SU-DHL-6 (cell line): ENCODE data around the gene NOX3.

Source experiments
- H2AFZ ChIP-seq: fragments of 200-600 bp; sonication (generic); 2 replicates; pipeline ENCODE4 v1.6.1; 2014; ENCODE audit warnings: low read depth, mild to moderate bottlenecking, moderate library complexity, mixed read lengths, antibody characterized with exemption, low read length; ENCODE audit not compliant: severe bottlenecking
- H3F3A ChIP-seq: fragments of 200-600 bp; shearing (Covaris generic); 2 replicates; pipeline ENCODE4 v1.6.0; 2016; ENCODE audit warnings: antibody characterized with exemption, mild to moderate bottlenecking; ENCODE audit not compliant: insufficient read depth
- H3K27ac ChIP-seq: fragments of 200-600 bp; sonication (generic); 2 replicates; pipeline ENCODE4 v1.5.1; 2016; ENCODE audit warnings: low read depth, mild to moderate bottlenecking, low read length, moderate library complexity, mixed read lengths
- H3K27me3 ChIP-seq: fragments of 200-600 bp; sonication (generic), shearing (Covaris generic); 2 replicates; pipeline ENCODE4 v1.6.0; 2014; ENCODE audit warnings: mild to moderate bottlenecking, low read length
- H3K36me3 ChIP-seq: fragments of 200-600 bp; sonication (generic); 2 replicates; pipeline ENCODE4 v1.6.1; 2014; ENCODE audit warnings: mild to moderate bottlenecking, low read length, mixed read lengths
- H3K4me2 ChIP-seq: fragments of 300-600, 200-600 bp; shearing (Covaris generic), sonication (generic); 2 replicates; pipeline ENCODE4 v1.6.0; 2014; ENCODE audit warnings: low read length, low read depth, mild to moderate bottlenecking; ENCODE audit not compliant: poor library complexity, severe bottlenecking
- H3K4me3 ChIP-seq: fragments of 200-600 bp; sonication (generic); 2 replicates; pipeline ENCODE4 v1.5.1; 2014; ENCODE audit warnings: antibody characterized with exemption, low read length, mild to moderate bottlenecking, mixed read lengths; ENCODE audit not compliant: insufficient read depth, poor library complexity, severe bottlenecking
- H3K79me2 ChIP-seq: fragments of 200-600 bp; sonication (generic); 2 replicates; pipeline ENCODE4 v1.6.1; 2014; ENCODE audit warnings: mild to moderate bottlenecking, low read length, moderate library complexity; ENCODE audit not compliant: insufficient read depth
- H3K9ac ChIP-seq: fragments of 200-600 bp; sonication (generic); 2 replicates; pipeline ENCODE4 v1.7.0; 2014; ENCODE audit warnings: mild to moderate bottlenecking, low read length
- H3K9me2 ChIP-seq: fragments of 200-600 bp; sonication (generic); replicated peaks from 2 replicates; pipeline ENCODE4 v1.6.1; 2014; ENCODE audit warnings: low read length; ENCODE audit not compliant: insufficient read depth
- H3K9me3 ChIP-seq: fragments of 200-600 bp; sonication (generic); 2 replicates; pipeline ENCODE4 v1.6.1; 2014; ENCODE audit warnings: low read length, mixed read lengths; ENCODE audit not compliant: insufficient read depth
- H4K20me1 ChIP-seq: fragments of 200-600 bp; sonication (generic); 2 replicates; pipeline ENCODE4 v1.6.1; 2014; ENCODE audit warnings: low read depth, mild to moderate bottlenecking, antibody characterized with exemption, low read length, moderate library complexity, mixed read lengths
- CTCF ChIP-seq: fragments of 200-600 bp; sonication (generic); IDR thresholded peaks from one replicate; pipeline ENCODE4 v1.5.1; 2017; ENCODE audit warnings: antibody characterized with exemption, mild to moderate bottlenecking, low read length, moderate library complexity; ENCODE audit not compliant: insufficient read depth, poor library complexity, severe bottlenecking
- EZH2phosphoT487 ChIP-seq: fragments of 200-600 bp; sonication (generic), shearing (Covaris generic); conservative IDR thresholded peaks from 2 replicates; pipeline ENCODE4 v1.6.1; 2018; ENCODE audit warnings: mild to moderate bottlenecking, antibody characterized with exemption, low read length, moderate library complexity, mixed read lengths

NOX3 gene

GRCh38 chr6:155432293-155432692 is 23.3 kb downstream of the NOX3 start:
- Histone ChIP-seq H3K27ac (no peak overlapping the region), H3K36me3 (no peaks in the 10 kb centered on the region), H3K9ac (no peak overlapping the region), H4K20me1 (no peaks in the 10 kb centered on the region), H3K27me3 (no peaks in the 10 kb centered on the region), H3K9me2 (no peaks in the 10 kb centered on the region), H3K79me2 (no peaks in the 10 kb centered on the region), H2AFZ (no peak overlapping the region), H3K4me2 (no peak overlapping the region), H3K4me3 (no peak overlapping the region), H3F3A (no peaks in the 10 kb centered on the region), H3K9me3 (no peaks in the 10 kb centered on the region)
- TF ChIP-seq EZH2phosphoT487 = no peak
- no peak for TF ChIP-seq CTCF

GRCh38 chr6:155429321-155429893 is 26.2 kb downstream of the NOX3 start:
- Histone ChIP-seq H3K4me3 (no peak overlapping the region), H3K4me2 (no peak overlapping the region), H3K9ac (no peak overlapping the region), H4K20me1 (no peaks in the 10 kb centered on the region), H2AFZ (no peak overlapping the region), H3K27ac (no peak overlapping the region), H3K79me2 (no peaks in the 10 kb centered on the region), H3K36me3 (no peaks in the 10 kb centered on the region), H3K27me3 (no peaks in the 10 kb centered on the region), H3K9me2 (no peaks in the 10 kb centered on the region), H3F3A (peaks cover 4% of the 10 kb centered on the region; the same call in 1 of the 2 replicates), H3K9me3 (no peaks in the 10 kb centered on the region)
- TF ChIP-seq EZH2phosphoT487 (no peak), CTCF (no peak)

- no peak overlapping the region for H3K9ac ChIP-seq
- H3K9me3 ChIP-seq = no peaks in the 10 kb centered on the region
- no peak overlapping the region for H3K4me3 ChIP-seq
- no peak overlapping the region for H2AFZ ChIP-seq
- TF ChIP-seq CTCF (no peak), EZH2phosphoT487 (no peak)
- H3K36me3 ChIP-seq = no peaks in the 10 kb centered on the region
- H3K79me2 ChIP-seq = no peaks in the 10 kb centered on the region
- H4K20me1 ChIP-seq = no peaks in the 10 kb centered on the region
- no peak overlapping the region for H3K4me2 ChIP-seq
- H3K27me3 ChIP-seq = no peaks in the 10 kb centered on the region
- H3K9me2 ChIP-seq = no peaks in the 10 kb centered on the region
- H3F3A ChIP-seq = peaks cover 4% of the 10 kb centered on the region; the same call in 1 of the 2 replicates
- no peak overlapping the region for H3K27ac ChIP-seq
These were observed 29.2 kb downstream of the NOX3 start for GRCh38 chr6:155426408-155426945.
